Mucosa of descending colon (tissue), 3 donors: ENCODE measurements around the gene NT5DC1. TPM values are rescaled to one million over a fixed set of nuclear protein-coding genes. Genes with fewer than 3 reads are reported as not detected.

ENCODE experiments used
- ATAC-seq: fragments of 200-7000 bp; cut with Tn5 transposase; one replicate; pipeline ENCODE4 v1.9.1; 2020; ENCODE audit warnings: mild to moderate bottlenecking, moderate library complexity
- DNase-seq, 3 donors: peaks; one replicate each; pipeline ENCODE4 v3.0.0-alpha.2; 2020
- H3K36me3 ChIP-seq: fragments of 200-600 bp; one replicate; pipeline ENCODE4 v1.8.0; 2021; ENCODE audit warnings: low read depth, mild to moderate bottlenecking
- H3K4me1 ChIP-seq: fragments of 200-600 bp; one replicate; pipeline ENCODE4 v1.8.0; 2021; ENCODE audit warnings: low read depth, mild to moderate bottlenecking
- H3K4me3 ChIP-seq: fragments of 200-600 bp; one replicate; pipeline ENCODE4 v1.8.0; 2021; ENCODE audit warnings: mild to moderate bottlenecking
- H3K9me3 ChIP-seq: fragments of 200-600 bp; one replicate; pipeline ENCODE4 v1.8.0; 2021; ENCODE audit warnings: mild to moderate bottlenecking
- CTCF ChIP-seq: fragments of 200-600 bp; IDR thresholded peaks from one replicate; pipeline ENCODE4 v1.8.0; 2022; ENCODE audit warnings: antibody characterized with exemption, mild to moderate bottlenecking
- intact Hi-C, 2 donors: fragments of 100-400 bp; cut with DNase I in 1 of 2; cut with micrococcal nuclease in 1 of 2; formaldehyde crosslinking; loops; one replicate each; pipeline versions ENCODE4 v1.11.0 to v1.11.1; 2022; cut with DNase I, micrococcal nuclease
- total RNA-seq, 3 donors: library from RNA; stranded (reverse); fragmentation: NEBNext Ultra II Directional in 2 of 3; extraction: Animal tissue kit (Norgen Biotek cat#: 25700) in 2 of 3; gene quantifications; one replicate each; pipeline versions ENCODE4 v1.2.1 to v1.2.4, GENCODE V29; 2021 to 2023
- donor health status: DM: no; HTN: no; CAD: no; lungs with moderate emphysema.
- donor health status: DM: no; HTN: no; CAD: no.
- donor health status: DM: no; HTN: yes; CAD: no.

Gene NT5DC1
- total RNA-seq, 3 donors from 2014 or later = 32.6 to 49.6 (median 43.2) TPM

GRCh38 chr6:116256694-116257093 lies 156.0 kb downstream of the NT5DC1 start:
- H3K4me3 ChIP-seq = no peak overlapping the region
- ATAC-seq = no peak
- intact Hi-C loops = no loop called here
- peaks cover 4% of the 10 kb centered on the region for H3K4me1 ChIP-seq
- H3K9me3 ChIP-seq = no peaks in the 10 kb centered on the region
- TF ChIP-seq CTCF = no peak
- DNase-seq = no peak
- no peaks in the 10 kb centered on the region for H3K36me3 ChIP-seq

- Histone ChIP-seq H3K4me3 (no peak overlapping the region), H3K36me3 (no peaks in the 10 kb centered on the region), H3K9me3 (no peaks in the 10 kb centered on the region), H3K4me1 (no peaks in the 10 kb centered on the region)
- no peak for TF ChIP-seq CTCF
- ATAC-seq = no peak
- no peak for DNase-seq
- intact Hi-C loops = no loop called here
These were observed 157.9 kb downstream of the NT5DC1 start for GRCh38 chr6:116258520-116258919.

GRCh38 chr6:116263353-116263752 lies 162.7 kb downstream of the NT5DC1 start:
- Histone ChIP-seq H3K4me3 (no peak overlapping the region), H3K36me3 (no peaks in the 10 kb centered on the region), H3K4me1 (no peaks in the 10 kb centered on the region), H3K9me3 (no peaks in the 10 kb centered on the region)
- intact Hi-C loops = no loop called here
- TF ChIP-seq CTCF = no peak
- ATAC-seq = no peak
- no peak for DNase-seq

- Histone ChIP-seq H3K4me1 (no peaks in the 10 kb centered on the region), H3K4me3 (no peak overlapping the region), H3K9me3 (no peaks in the 10 kb centered on the region), H3K36me3 (no peaks in the 10 kb centered on the region)
- DNase-seq (peak; percentile 12 to 52 (median 51)), ATAC-seq (peak; percentile 81)
- TF ChIP-seq CTCF = no peak
- intact Hi-C loops = no loop called here
These were observed 164.6 kb downstream of the NT5DC1 start for GRCh38 chr6:116265041-116265829.

GRCh38 chr6:116266803-116267202 lies 166.2 kb downstream of the NT5DC1 start:
- DNase-seq (no peak), ATAC-seq (no peak)
- Histone ChIP-seq H3K36me3 (no peaks in the 10 kb centered on the region), H3K9me3 (no peaks in the 10 kb centered on the region), H3K4me3 (no peak overlapping the region), H3K4me1 (no peaks in the 10 kb centered on the region)
- intact Hi-C loops = no loop called here
- TF ChIP-seq CTCF = no peak
